A549 (cell line): ENCODE results near the gene TRIP13. TPM values are rescaled to one million over a fixed set of nuclear protein-coding genes. Genes with fewer than 3 reads are reported as not detected.
"Not testable (repeated sequence)": the region's sequence is repeated elsewhere in the genome, so short reads cannot be mapped to it uniquely, and the experiment has no call there.

Experiments used
- ATAC-seq, 2 experiments: fragments of 200-7000 bp in 1 of 2; fragments of >200 bp in 1 of 2; cut with Nextera tagmentation in 1 of 2; cut with Tn5 transposase in 1 of 2; 3 replicates each; pipeline versions ENCODE4 v1.8.0 to v1.9.1; 2018 to 2020; ENCODE audit warnings: mild to moderate bottlenecking in 1 of 2, moderate library complexity in 1 of 2
- CTCF ChIA-PET: fragments of 300-600 bp; sonication (Branson Sonifier 250); formaldehyde crosslinking; extraction: SDS; loops from one replicate; lab custom pipeline; 2021; ENCODE audit warnings: antibody characterized with exemption, inconsistent platforms; lab: Yijun Ruan, JAX
- POLR2A ChIA-PET: fragments of 350-600 bp; formaldehyde crosslinking; extraction: SDS; loops from one replicate; lab custom pipeline; 2021; ENCODE audit warnings: antibody characterized with exemption, inconsistent platforms; lab: Yijun Ruan, JAX
- DNase-seq, 2 experiments: peaks; one replicate each; pipeline versions ENCODE4 v3.0.0 to v3.0.0-alpha.2; 2011 to 2016; ENCODE audit warnings: low read depth in 1 of 2, low spot score in 1 of 2
- FAIRE-seq: peaks from 2 replicates; lab custom pipeline; 2011; peaks lifted over from hg19 to GRCh38; lab: Jason Lieb, UNC
- H3K27ac ChIP-seq, 2 experiments: fragments of >200 bp; sonication (Bioruptor Twin); formaldehyde crosslinking; 3 replicates each; pipeline ENCODE4 v1.5.1; 2016 to 2017
- H3K4me1 ChIP-seq: fragments of >200 bp; sonication (Bioruptor Twin); formaldehyde crosslinking; 3 replicates; pipeline ENCODE4 v1.6.1; 2016
- H3K4me2 ChIP-seq: fragments of >200 bp; sonication (Bioruptor Twin); formaldehyde crosslinking; 3 replicates; pipeline ENCODE4 v1.6.1; 2016
- H3K4me3 ChIP-seq: fragments of >200 bp; sonication (Bioruptor Twin); formaldehyde crosslinking; 3 replicates; pipeline ENCODE4 v1.5.1; 2016
- H3K9me3 ChIP-seq: fragments of >200 bp; sonication (Bioruptor Twin); formaldehyde crosslinking; 3 replicates; pipeline ENCODE4 v1.6.1; 2016
- BHLHE40 ChIP-seq: IDR thresholded peaks from 2 replicates; pipeline ENCODE4 v1.6.1; 2012; ENCODE audit warnings: low read depth, low read length, inconsistent platforms
- CTCF ChIP-seq: fragments of >200 bp; sonication (Bioruptor Twin); formaldehyde crosslinking; IDR thresholded peaks from 3 replicates; pipeline ENCODE4 v1.5.1; 2016
- HEYL ChIP-seq: fragments of 250-450 bp; sonication (Bioruptor Pico); IDR thresholded peaks from 2 replicates; pipeline ENCODE4 v1.8.0; 2021; ENCODE audit warnings: mild to moderate bottlenecking, moderate library complexity
- HMGXB4 ChIP-seq: fragments of 250-450 bp; sonication (Bioruptor Pico); IDR thresholded peaks from 2 replicates; pipeline ENCODE4 v1.5.0; 2021; ENCODE audit warnings: mild to moderate bottlenecking, moderate library complexity, borderline replicate concordance
- KDM1A ChIP-seq: fragments of 200-600 bp; sonication (generic); IDR thresholded peaks from 2 replicates; pipeline ENCODE4 v1.6.1; 2016; ENCODE audit warnings: low read depth, mild to moderate bottlenecking
- NR3C1 ChIP-seq: fragments of >200 bp; sonication (Bioruptor Twin); formaldehyde crosslinking; IDR thresholded peaks from 3 replicates; pipeline ENCODE4 v1.6.1; 2017
- PHF8 ChIP-seq: fragments of 200-600 bp; sonication (generic); IDR thresholded peaks from 2 replicates; pipeline ENCODE4 v1.6.1; 2016; ENCODE audit warnings: low read depth, mild to moderate bottlenecking, antibody characterized with exemption, moderate library complexity, borderline replicate concordance
- WGBS: methylation state at CpG from one replicate; pipeline ENCODE4 v1.1.6; 2017; ENCODE audit errors: missing lambda C conversion rate; 5-methylcytosine and 5-hydroxymethylcytosine counted together
- polyA plus RNA-seq, 4 experiments: library from polyadenylated mRNA; depleted of rRNA in 3 of 4; stranded (reverse); fragments of >200 nt; fragmentation: RNase III in 1 of 4; extraction: RNeasy Plus Mini Kit Qiagen cat#74134 plus additional on column Dnase treatment in 1 of 4; gene quantifications; 2 replicates in 3 of 4; 3 replicates in 1 of 4; pipeline ENCODE4 v1.2.3, GENCODE V29; 2011 to 2017

TRIP13 gene
- polyA plus RNA-seq, 2 of the 4 experiments (the other 2 are of a cell fraction), result 54.0 to 62.4 TPM

GRCh38 chr5:852018-852417, 40.7 kb upstream of the TRIP13 start:
- DNase-seq, result no peak

GRCh38 chr5:852431-853401, 40.0 kb upstream of the TRIP13 start:
- TF ChIP-seq BHLHE40, result no peak
- Histone ChIP-seq H3K9me3 (no peaks in the 10 kb centered on the region), H3K27ac (no peak overlapping the region), H3K4me2 (no peak overlapping the region), H3K4me1 (no peaks in the 10 kb centered on the region), H3K4me3 (no peak overlapping the region)
- WGBS, result 86% methylated on average over 51 of the region's 55 CpGs
- FAIRE-seq (no peak), DNase-seq (no peak), ATAC-seq (no peak)
- ChIA-PET POLR2A (no interaction called here), CTCF (no interaction called here)

More at GRCh38 chr5:852018-852417, 40.7 kb upstream of the TRIP13 start:
- WGBS, result 60% methylated on average over 5 of the region's 5 CpGs
- FAIRE-seq (no peak), ATAC-seq (no peak)
- Histone ChIP-seq H3K9me3 (no peaks in the 10 kb centered on the region), H3K4me2 (no peak overlapping the region), H3K27ac (no peak overlapping the region)
- POLR2A ChIA-PET, result no interaction called here
- CTCF ChIA-PET, result no interaction called here
- TF ChIP-seq PHF8 (no peak), CTCF (no peak), NR3C1 (no peak), HEYL (CRISPR knock-in tag) (no peak), KDM1A (no peak)
- TF ChIP-seq, all 56 proteins: peak for 0
- Histone ChIP-seq H3K4me3 (no peak overlapping the region), H3K4me1 (no peaks in the 10 kb centered on the region)

GRCh38 chr5:853416-854090, 39.1 kb upstream of the TRIP13 start:
- WGBS, result 71% methylated on average over 13 of the region's 18 CpGs

GRCh38 chr5:854217-854616, 38.5 kb upstream of the TRIP13 start:
- H3K4me2 ChIP-seq, result no peak overlapping the region
- no peaks in the 10 kb centered on the region for H3K4me1 ChIP-seq
- H3K27ac ChIP-seq, result no peak overlapping the region
- POLR2A ChIA-PET, result no interaction called here
- no peak overlapping the region for H3K4me3 ChIP-seq
- no peak for TF ChIP-seq HMGXB4
- FAIRE-seq (no peak), DNase-seq (no peak), ATAC-seq (no peak)
- 66% methylated on average over 13 of the region's 13 CpGs for WGBS
- CTCF ChIA-PET, result no interaction called here
- no peaks in the 10 kb centered on the region for H3K9me3 ChIP-seq

More at GRCh38 chr5:853416-854090, 39.1 kb upstream of the TRIP13 start:
- DNase-seq, POLR2A ChIA-PET, ATAC-seq, H3K4me1 ChIP-seq, H3K27ac ChIP-seq, H3K4me3 ChIP-seq, H3K9me3 ChIP-seq, CTCF ChIA-PET, H3K4me2 ChIP-seq, FAIRE-seq: not testable (repeated sequence)
